T-helper 1 cell treated with Interleukin-12 subunit alpha and Interleukin-12 subunit beta and Interleukin-4 antibody, amounts not matched to agents 30 ng/mL and 1 ng/mL, for 36 hours (primary cell): ENCODE measurements around the gene ANKRD65. TPM values are rescaled to one million over a fixed set of nuclear protein-coding genes. Genes with fewer than 3 reads are reported as not detected.
"Not testable (repeated sequence)": the region's sequence is repeated elsewhere in the genome, so short reads cannot be mapped to it uniquely, and the experiment has no call there.

ENCODE experiments used
- intact Hi-C: fragments of 100-400 bp; cut with micrococcal nuclease; formaldehyde crosslinking; loops from one replicate; pipeline ENCODE4 v1.15.1; 2024
- total RNA-seq: library from RNA; stranded (reverse); gene quantifications from 2 replicates; pipeline ENCODE4 v1.2.3, GENCODE V29; 2022

ANKRD65 gene
- total RNA-seq, 1 donor from 2014 or later = not detected

DNA sequence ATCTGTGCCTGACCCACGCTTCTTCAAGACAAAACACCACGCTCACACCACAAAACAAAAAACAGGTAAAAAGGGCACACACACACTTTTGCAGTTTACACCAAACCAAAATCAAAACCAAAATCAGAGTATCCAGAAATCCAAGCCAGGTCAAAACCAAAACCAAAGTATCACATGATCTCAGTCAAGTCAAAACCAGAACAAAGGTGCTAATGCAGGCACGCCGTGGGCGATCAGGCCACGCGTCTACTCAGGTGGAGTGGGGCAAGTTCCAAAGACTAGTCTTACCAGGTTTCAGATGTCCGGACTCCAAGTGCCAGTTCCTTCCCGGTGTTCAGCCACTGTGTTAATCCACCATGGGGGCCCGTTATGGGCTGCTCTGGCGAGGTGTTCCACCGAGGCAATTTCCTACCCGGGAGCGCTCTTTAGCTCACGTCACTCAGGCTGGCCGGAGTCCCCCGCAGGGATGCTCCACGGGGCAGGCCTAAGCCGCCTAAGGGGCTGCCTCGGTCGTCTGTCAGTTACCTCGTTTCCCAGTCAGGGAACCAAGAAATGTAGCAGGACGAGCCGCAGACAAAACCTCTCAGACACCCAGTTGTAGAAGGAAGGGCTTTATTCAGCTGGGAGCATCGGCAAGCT, 3.1 kb downstream of the ANKRD65 start:
- intact Hi-C loops = not testable (repeated sequence)

GRCh38 chr1:1417396-1417795, 3.7 kb downstream of the ANKRD65 start:
- intact Hi-C loops = not testable (repeated sequence)

DNA sequence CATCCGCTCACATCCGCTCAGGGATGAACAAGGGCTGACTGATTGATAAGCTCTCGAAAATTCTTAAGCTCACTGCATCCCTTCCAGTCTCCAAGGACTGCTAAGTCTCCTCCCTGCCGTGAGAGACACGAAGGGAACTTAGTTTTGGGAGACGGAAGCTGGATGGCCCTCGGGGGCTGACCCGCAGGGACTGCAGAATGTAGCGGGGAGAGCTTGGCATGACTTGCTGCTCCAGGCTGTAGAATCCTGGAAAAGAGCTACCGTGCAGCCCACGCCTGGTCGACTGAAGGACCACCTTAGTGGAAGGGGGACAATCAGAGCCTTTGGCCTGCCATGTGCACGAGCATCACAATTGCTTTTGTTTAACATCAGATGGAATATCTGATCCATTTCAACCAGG, 5.3 kb downstream of the ANKRD65 start:
- intact Hi-C loops = no loop called here

GRCh38 chr1:1412311-1412902, 8.7 kb downstream of the ANKRD65 start:
- intact Hi-C loops = not testable (repeated sequence)

- intact Hi-C loops = no loop called here
These were observed 9.4 kb downstream of the ANKRD65 start for GRCh38 chr1:1411626-1412025.

- intact Hi-C loops = not testable (repeated sequence)
These were observed 10.8 kb downstream of the ANKRD65 start for GRCh38 chr1:1410238-1410637.

DNA sequence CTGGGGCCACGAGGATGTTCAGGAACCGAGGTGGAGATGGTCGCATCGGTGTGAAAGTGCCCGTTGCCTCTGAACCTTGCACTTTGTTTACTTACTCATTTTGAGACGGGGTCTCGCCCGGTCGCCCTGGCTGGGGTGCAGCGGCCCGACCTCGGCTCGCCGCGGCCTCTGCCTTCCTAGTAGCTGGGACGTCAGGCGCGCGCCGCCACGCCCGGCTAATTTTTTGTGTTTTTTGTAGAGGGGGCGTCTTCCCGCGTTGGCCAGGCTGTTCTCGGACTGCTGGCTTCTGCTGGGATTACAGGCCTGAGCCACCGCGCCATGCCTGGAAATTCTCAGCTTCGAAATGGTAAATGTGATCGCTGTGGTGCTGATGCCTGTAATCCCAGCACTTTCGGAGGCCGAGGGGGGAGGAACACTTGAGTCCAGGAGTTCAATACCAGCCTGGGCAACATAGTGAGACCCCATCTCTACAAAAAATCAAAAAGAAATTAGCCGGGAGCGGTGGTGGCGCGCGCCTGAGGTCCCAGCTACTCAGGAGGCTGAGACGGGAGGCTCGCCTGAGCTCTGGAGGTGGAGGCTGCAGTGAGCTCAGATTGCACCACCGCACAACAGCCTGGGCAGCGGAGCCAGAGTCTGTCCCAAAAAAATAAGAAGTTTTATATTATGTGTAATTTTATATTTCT, 13.3 kb downstream of the ANKRD65 start:
- intact Hi-C loops = loop anchor here (1.0 to 10.0 kb wide), 6 partner anchors 8 to 317 kb away; partner anchors contain the start of genes ATAD3B, AURKAIP1, CCNL2 and CDK11A

- intact Hi-C loops = loop anchor here (1.0 to 10.0 kb wide), 6 partner anchors 8 to 318 kb away; partner anchors contain the start of genes ATAD3B, AURKAIP1, CCNL2 and CDK11A
These were observed 14.0 kb downstream of the ANKRD65 start, which contains the start of gene MRPL20 for GRCh38 chr1:1406821-1407635. TSS of gene MRPL20 (minus strand) at chr1:1407293. CDS start at chr1:1407217, 76 bp downstream.

DNA sequence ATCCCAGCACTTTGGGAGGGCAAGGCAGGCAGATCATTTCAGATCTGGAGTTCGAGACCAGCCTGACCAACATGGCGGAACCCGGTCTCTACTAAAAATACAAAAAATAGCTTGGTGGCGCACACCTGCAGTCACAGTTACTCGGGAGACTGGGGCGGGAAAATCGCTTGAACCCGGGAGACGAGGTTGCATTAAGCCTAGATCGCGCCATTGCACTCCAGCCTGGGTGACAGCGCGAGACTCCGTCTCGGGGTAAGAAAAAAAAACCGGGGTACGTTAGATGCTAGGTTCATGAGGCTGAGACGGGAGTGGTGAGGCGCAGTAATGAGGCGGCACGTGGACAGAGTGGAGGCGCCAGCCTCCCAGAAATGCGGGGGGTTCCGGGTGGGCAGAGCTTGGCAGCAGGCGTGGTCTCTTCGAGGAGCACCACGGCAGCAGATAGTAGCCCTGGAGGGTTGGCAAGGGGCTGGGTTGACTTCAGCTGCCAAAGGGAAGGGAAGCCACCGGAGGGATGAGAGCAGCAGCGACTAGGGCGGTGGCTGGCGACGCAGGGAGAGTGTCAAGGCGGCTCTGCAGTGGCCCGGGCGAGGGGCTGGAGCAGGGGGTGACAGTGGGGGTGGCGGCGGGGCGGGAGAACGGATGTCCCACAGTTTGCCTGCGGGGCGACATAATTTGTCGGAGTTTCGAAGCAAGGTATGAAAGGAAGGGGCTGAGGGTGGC, 14.8 kb downstream of the ANKRD65 start:
- intact Hi-C loops = loop anchor here (10.0 kb wide), 1 partner anchor 319 kb away; the partner anchor contains the start of gene CDK11A

- intact Hi-C loops = loop anchor here (10.0 kb wide), 1 partner anchor 321 kb away; the partner anchor contains the start of gene CDK11A
These were observed 17.4 kb downstream of the ANKRD65 start for GRCh38 chr1:1403653-1404052.

GRCh38 chr1:1402901-1403392, 18.1 kb downstream of the ANKRD65 start:
- intact Hi-C loops = loop anchor here (10.0 kb wide), 1 partner anchor 322 kb away; the partner anchor contains the start of gene CDK11A

DNA sequence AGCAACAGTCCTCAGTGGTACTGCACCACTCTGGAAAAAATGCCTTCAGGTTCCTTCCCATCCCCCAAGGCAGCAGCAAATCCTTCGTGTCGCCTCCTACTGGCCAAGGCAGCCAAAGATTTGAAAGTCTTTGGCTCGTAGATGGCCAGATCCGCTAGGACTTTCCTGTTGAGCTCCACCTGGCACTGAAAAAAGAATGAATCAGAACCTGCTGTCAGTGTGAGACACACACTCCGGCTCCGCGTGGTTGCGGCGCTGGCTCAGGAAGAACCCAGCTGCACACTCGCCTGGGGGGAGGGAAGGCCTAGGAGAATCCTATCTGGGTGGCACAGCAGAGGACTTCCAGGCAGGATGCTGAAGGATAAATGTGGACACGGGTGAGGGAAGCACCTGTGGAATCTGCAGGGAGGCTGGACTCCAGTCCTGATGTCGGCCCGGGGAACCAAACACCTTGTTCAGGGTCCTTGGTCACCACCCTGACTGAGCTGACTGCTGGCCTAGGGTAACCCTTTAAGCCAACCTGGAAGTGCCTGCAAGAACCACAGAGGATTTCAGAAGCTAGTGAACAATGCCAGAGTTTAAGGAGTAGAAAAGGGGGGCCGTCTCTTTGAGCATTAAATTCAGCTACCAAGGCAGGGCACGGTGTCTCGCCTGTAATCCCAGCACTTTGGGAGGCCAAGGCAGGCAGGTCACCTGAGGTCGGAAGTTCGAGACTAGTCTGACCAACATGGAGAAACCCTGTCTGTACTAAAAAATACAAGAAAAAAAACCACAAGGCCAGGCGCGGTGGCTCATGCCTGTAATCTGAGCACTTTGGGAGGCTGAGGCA, 18.8 kb downstream of the ANKRD65 start:
- intact Hi-C loops = loop anchor here (10.0 kb wide), 1 partner anchor 323 kb away; the partner anchor contains the start of gene CDK11A

DNA sequence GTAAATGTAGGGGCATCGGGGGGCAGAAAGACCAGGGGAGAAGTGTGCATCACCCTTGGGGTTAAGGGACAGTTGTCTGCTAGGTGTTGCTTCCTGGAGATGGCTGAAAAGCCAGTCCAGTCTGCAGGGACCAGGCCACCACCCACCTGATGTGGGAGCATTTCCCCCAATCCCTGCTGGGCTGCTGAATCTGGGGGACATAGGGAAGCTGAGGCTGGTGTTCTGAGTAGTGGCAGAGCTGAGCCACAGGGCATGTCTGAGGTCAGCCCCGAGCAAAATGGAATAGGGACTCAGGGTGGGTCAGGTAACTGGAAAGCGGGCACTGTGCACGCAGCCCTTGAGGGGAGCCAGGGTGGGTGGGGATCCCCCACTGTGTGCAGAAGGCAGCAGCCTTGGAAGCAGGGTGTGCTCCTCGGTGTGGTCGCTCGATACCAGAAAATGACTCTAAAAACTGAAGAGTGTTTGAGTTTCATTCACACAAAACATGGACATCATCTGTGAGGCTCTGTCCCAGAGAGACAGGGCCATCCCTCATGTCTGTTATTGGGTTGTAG, 19.5 kb downstream of the ANKRD65 start:
- intact Hi-C loops = loop anchor here (10.0 kb wide), 1 partner anchor 323 kb away; the partner anchor contains the start of gene CDK11A

- intact Hi-C loops = loop anchor here (10.0 kb wide), 1 partner anchor 324 kb away; the partner anchor contains the start of gene CDK11A
These were observed 20.3 kb downstream of the ANKRD65 start for GRCh38 chr1:1400576-1401456.

- intact Hi-C loops = loop anchor here (1.0 to 10.0 kb wide), 11 partner anchors 7 to 325 kb away; partner anchors contain the start of genes ATAD3A, ATAD3B, AURKAIP1 and C1orf159
These were observed 21.1 kb downstream of the ANKRD65 start for GRCh38 chr1:1399872-1400575.

- intact Hi-C loops = loop anchor here (1.0 to 2.0 kb wide), 10 partner anchors 8 to 283 kb away; partner anchors contain the start of genes ATAD3A, ATAD3B, AURKAIP1 and C1orf159
These were observed 21.7 kb downstream of the ANKRD65 start, which contains the start of gene CCNL2 for GRCh38 chr1:1399187-1399871. TSS of gene CCNL2 (minus strand) at chr1:1399335. CDS start at chr1:1399306, 29 bp downstream.
